ENCODE measurements around the gene NAA10.

- TF ChIP-seq, protein P1, sequence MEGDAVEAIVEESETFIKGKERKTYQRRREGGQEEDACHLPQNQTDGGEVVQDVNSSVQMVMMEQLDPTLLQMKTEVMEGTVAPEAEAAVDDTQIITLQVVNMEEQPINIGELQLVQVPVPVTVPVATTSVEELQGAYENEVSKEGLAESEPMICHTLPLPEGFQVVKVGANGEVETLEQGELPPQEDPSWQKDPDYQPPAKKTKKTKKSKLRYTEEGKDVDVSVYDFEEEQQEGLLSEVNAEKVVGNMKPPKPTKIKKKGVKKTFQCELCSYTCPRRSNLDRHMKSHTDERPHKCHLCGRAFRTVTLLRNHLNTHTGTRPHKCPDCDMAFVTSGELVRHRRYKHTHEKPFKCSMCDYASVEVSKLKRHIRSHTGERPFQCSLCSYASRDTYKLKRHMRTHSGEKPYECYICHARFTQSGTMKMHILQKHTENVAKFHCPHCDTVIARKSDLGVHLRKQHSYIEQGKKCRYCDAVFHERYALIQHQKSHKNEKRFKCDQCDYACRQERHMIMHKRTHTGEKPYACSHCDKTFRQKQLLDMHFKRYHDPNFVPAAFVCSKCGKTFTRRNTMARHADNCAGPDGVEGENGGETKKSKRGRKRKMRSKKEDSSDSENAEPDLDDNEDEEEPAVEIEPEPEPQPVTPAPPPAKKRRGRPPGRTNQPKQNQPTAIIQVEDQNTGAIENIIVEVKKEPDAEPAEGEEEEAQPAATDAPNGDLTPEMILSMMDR (IDR thresholded peaks at IDR 0.05), result no peak
- TF ChIP-seq POLR2A (IDR thresholded peaks at IDR 0.05) (no peak), POLR2AphosphoS5 (IDR thresholded peaks at IDR 0.05) (peak in 2 of 3 donors; percentile 48 to 52)
Measured at GRCh38 chrX:153927922-153928760, 6.7 kb downstream of the NAA10 start.

All from breast epithelium (tissue), 3 donors.